ENCODE measurements around the gene ENGASE.
A peak's percentile ranks its signal among the peaks of the same experiment; 100 is the strongest.
"Not testable (repeated sequence)": the region's sequence is repeated elsewhere in the genome, so short reads cannot be mapped to it uniquely, and the experiment has no call there.

The ENGASE gene

GRCh38 chr17:79074649-79075445 is at the start of gene ENGASE:
ENGASE (plus strand) TSS chr17:79074824; CDS start chr17:79074945, 121 bp downstream.
- peak; percentile 92 for DNase-seq

GRCh38 chr17:79024901-79025737 is 49.5 kb upstream of the ENGASE start:
- no peak for DNase-seq

GRCh38 chr17:79026376-79027273 is 48.0 kb upstream of the ENGASE start:
- no peak for DNase-seq

GRCh38 chr17:79027274-79027924 is 47.2 kb upstream of the ENGASE start:
- no peak for DNase-seq

- no peak for DNase-seq
Measured at GRCh38 chr17:79027925-79028491, 46.6 kb upstream of the ENGASE start.

GRCh38 chr17:79028496-79029326 is 45.9 kb upstream of the ENGASE start:
- DNase-seq = no peak

GRCh38 chr17:79029327-79030009 is 45.2 kb upstream of the ENGASE start:
- DNase-seq = no peak

GRCh38 chr17:79030636-79031035 is 44.0 kb upstream of the ENGASE start:
- not testable (repeated sequence) for DNase-seq

GRCh38 chr17:79031996-79032875 is 42.4 kb upstream of the ENGASE start:
- no peak for DNase-seq

- DNase-seq = no peak
Measured at GRCh38 chr17:79033046-79033616, 41.5 kb upstream of the ENGASE start.

GRCh38 chr17:79033741-79034501 is 40.7 kb upstream of the ENGASE start:
- no peak for DNase-seq

GRCh38 chr17:79034931-79035485 is 39.6 kb upstream of the ENGASE start:
- DNase-seq = no peak

- no peak for DNase-seq
Measured at GRCh38 chr17:79035686-79036085, 38.9 kb upstream of the ENGASE start.

GRCh38 chr17:79036181-79036580 is 38.4 kb upstream of the ENGASE start:
- no peak for DNase-seq

GRCh38 chr17:79036596-79036995 is 38.0 kb upstream of the ENGASE start:
- DNase-seq = no peak

GRCh38 chr17:79038545-79039135 is 36.0 kb upstream of the ENGASE start:
- DNase-seq = no peak

- DNase-seq = no peak
Measured at GRCh38 chr17:79039171-79039570, 35.5 kb upstream of the ENGASE start.

- no peak for DNase-seq
Measured at GRCh38 chr17:79039886-79040285, 34.7 kb upstream of the ENGASE start.

Measured in GDM1 (cell line).